ENCODE measurements around the gene MARK3.

GRCh38 chr14:103370087-103370486 lies 15.1 kb upstream of the MARK3 start:
- TF ChIP-seq CTCF (conservative IDR thresholded peaks at IDR 0.05; ENCODE audit: low read depth, low read length), result no peak
- no peak for TF ChIP-seq POLR2A (IDR thresholded peaks at IDR 0.05; ENCODE audit: low read depth, low read length)
- TF ChIP-seq RFX5 (IDR thresholded peaks at IDR 0.05; ENCODE audit: low read depth, low read length), result no peak
- no peak for TF ChIP-seq RAD21 (IDR thresholded peaks at IDR 0.05; ENCODE audit: low read length)
- no peak for TF ChIP-seq BHLHE40 (IDR thresholded peaks at IDR 0.05; ENCODE audit: low read depth, low read length)
- TF ChIP-seq SMC3 (IDR thresholded peaks at IDR 0.05; ENCODE audit: low read depth, low read length), result no peak
- no peak for TF ChIP-seq USF2 (IDR thresholded peaks at IDR 0.05; ENCODE audit: low read depth, low read length)
- TF ChIP-seq CHD1 (IDR thresholded peaks at IDR 0.05; ENCODE audit: low read depth, low read length), result no peak
- TF ChIP-seq MAFK (IDR thresholded peaks at IDR 0.05; ENCODE audit: low read depth, low read length), result no peak
- TF ChIP-seq CEBPB (IDR thresholded peaks at IDR 0.05; ENCODE audit: low read depth, low read length), result no peak
- no peak for TF ChIP-seq FOS (IDR thresholded peaks at IDR 0.05; ENCODE audit: low read depth, low read length)
- TF ChIP-seq RCOR1 (IDR thresholded peaks at IDR 0.05; ENCODE audit: insufficient replicate concordance, low read length), result no peak
- no peak for TF ChIP-seq MAZ (IDR thresholded peaks at IDR 0.05; ENCODE audit: borderline replicate concordance, low read depth, low read length)

Measured in IMR-90 (cell line).